GM19452 (cell line): ENCODE data around the gene MTHFSD.

ENCODE experiments used
- ATAC-seq: cut with Tn5 transposase; IDR thresholded peaks from one replicate; pipeline ENCODE4 v1.9.1; 2021; ENCODE audit not compliant: unreplicated experiment

The MTHFSD gene

GRCh38 chr16:86503830-86504229, 51.2 kb downstream of the MTHFSD start:
- no peak for ATAC-seq

- no peak for ATAC-seq
These were observed 51.9 kb downstream of the MTHFSD start for GRCh38 chr16:86502856-86503748.

- ATAC-seq, result no peak
These were observed 52.8 kb downstream of the MTHFSD start for GRCh38 chr16:86501989-86502855.

GRCh38 chr16:86500708-86501510, 54.1 kb downstream of the MTHFSD start:
- no peak for ATAC-seq

GRCh38 chr16:86499889-86500707, 54.9 kb downstream of the MTHFSD start:
- ATAC-seq, result no peak

GRCh38 chr16:86499440-86499786, 55.6 kb downstream of the MTHFSD start:
- ATAC-seq, result no peak

- no peak for ATAC-seq
These were observed 56.2 kb downstream of the MTHFSD start for GRCh38 chr16:86498671-86499439.

GRCh38 chr16:86498155-86498670, 56.8 kb downstream of the MTHFSD start:
- ATAC-seq, result no peak

GRCh38 chr16:86497551-86498021, 57.4 kb downstream of the MTHFSD start:
- no peak for ATAC-seq

GRCh38 chr16:86496929-86497461, 58.0 kb downstream of the MTHFSD start:
- ATAC-seq, result no peak

GRCh38 chr16:86496262-86496928, 58.6 kb downstream of the MTHFSD start:
- ATAC-seq, result no peak

GRCh38 chr16:86495756-86496261, 59.2 kb downstream of the MTHFSD start:
- ATAC-seq, result no peak

- ATAC-seq, result no peak
These were observed 59.7 kb downstream of the MTHFSD start for GRCh38 chr16:86495357-86495701.

- ATAC-seq, result no peak
These were observed 60.3 kb downstream of the MTHFSD start for GRCh38 chr16:86494565-86495356.

GRCh38 chr16:86494039-86494564, 60.9 kb downstream of the MTHFSD start:
- no peak for ATAC-seq

- ATAC-seq, result no peak
These were observed 61.9 kb downstream of the MTHFSD start for GRCh38 chr16:86492961-86493629.
